Body of pancreas (tissue), 4 donors: ENCODE measurements around the gene SETD9.

Experiments
- POLR2A ChIP-seq, 3 donors: fragments of 450-650 bp; IDR thresholded peaks; one replicate each; pipeline ENCODE4 v1.6.1; 2016; ENCODE audit warnings: antibody characterized with exemption in 3 of 3, mild to moderate bottlenecking in 2 of 3
- TF ChIP-seq, protein P1 (sequence below), 7 experiments: fragments of 450-650 bp in 4 of 7; fragments of 200-600 bp in 3 of 7; sonication (generic) in 3 of 7; IDR thresholded peaks; one replicate each; pipeline ENCODE4 v1.5.1; 2016 to 2019; ENCODE audit warnings: antibody characterized with exemption in 7 of 7

DNA sequence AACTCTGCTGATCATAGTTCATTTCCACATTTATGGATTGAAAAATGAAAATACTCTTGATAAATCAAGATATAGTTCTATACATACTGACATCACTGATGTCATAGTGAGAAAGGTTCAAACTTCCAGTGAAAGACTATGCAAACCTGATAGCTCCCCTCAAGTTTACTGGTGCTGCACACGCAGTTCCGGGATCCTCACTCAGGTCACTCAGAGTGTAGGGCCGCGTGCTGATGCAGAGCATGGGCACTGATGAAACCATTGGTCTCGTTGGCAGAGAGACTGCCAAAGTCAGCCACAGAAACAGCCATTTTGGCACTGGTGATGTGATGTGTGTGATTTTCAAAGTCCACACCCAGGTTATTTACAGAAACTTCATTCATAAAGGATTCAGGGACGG is 13.5 kb downstream of the SETD9 start:
- TF ChIP-seq POLR2A (IDR thresholded peaks at IDR 0.05), result no peak
- TF ChIP-seq, protein P1, sequence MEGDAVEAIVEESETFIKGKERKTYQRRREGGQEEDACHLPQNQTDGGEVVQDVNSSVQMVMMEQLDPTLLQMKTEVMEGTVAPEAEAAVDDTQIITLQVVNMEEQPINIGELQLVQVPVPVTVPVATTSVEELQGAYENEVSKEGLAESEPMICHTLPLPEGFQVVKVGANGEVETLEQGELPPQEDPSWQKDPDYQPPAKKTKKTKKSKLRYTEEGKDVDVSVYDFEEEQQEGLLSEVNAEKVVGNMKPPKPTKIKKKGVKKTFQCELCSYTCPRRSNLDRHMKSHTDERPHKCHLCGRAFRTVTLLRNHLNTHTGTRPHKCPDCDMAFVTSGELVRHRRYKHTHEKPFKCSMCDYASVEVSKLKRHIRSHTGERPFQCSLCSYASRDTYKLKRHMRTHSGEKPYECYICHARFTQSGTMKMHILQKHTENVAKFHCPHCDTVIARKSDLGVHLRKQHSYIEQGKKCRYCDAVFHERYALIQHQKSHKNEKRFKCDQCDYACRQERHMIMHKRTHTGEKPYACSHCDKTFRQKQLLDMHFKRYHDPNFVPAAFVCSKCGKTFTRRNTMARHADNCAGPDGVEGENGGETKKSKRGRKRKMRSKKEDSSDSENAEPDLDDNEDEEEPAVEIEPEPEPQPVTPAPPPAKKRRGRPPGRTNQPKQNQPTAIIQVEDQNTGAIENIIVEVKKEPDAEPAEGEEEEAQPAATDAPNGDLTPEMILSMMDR (IDR thresholded peaks at IDR 0.05), result no peak
